Mesenchymal stem cell (in vitro differentiated cells and primary cell): ENCODE data around the gene ZBTB39.
A peak's percentile ranks its signal among the peaks of the same experiment; 100 is the strongest.

Source experiments
- DNase-seq: peaks from one replicate; pipeline ENCODE4 v3.0.0-alpha.2; 2013
- H2AFZ ChIP-seq: one replicate; pipeline ENCODE4 v1.6.1; 2013; ENCODE audit warnings: low read depth, mild to moderate bottlenecking, control low read depth, inconsistent platforms, low read length, moderate library complexity
- H2AK5ac ChIP-seq: 2 replicates; pipeline ENCODE4 v1.6.1; 2013; ENCODE audit warnings: low read length, moderate library complexity, mild to moderate bottlenecking, inconsistent platforms; ENCODE audit not compliant: severe bottlenecking
- H2BK120ac ChIP-seq: one replicate; pipeline ENCODE4 v1.6.1; 2013; ENCODE audit warnings: low read depth, mild to moderate bottlenecking, inconsistent platforms, low read length, moderate library complexity
- H2BK12ac ChIP-seq, 2 experiments: one replicate each; pipeline ENCODE4 v1.6.1; 2013; ENCODE audit warnings: inconsistent platforms in 2 of 2, low read length in 2 of 2, mild to moderate bottlenecking in 2 of 2, moderate library complexity in 2 of 2, control low read depth in 1 of 2
- H2BK15ac ChIP-seq: one replicate; pipeline ENCODE4 v1.6.1; 2013; ENCODE audit warnings: mild to moderate bottlenecking, low read depth, inconsistent platforms; ENCODE audit not compliant: poor library complexity, severe bottlenecking
- H2BK5ac ChIP-seq: 2 replicates; pipeline ENCODE4 v1.6.1; 2013; ENCODE audit warnings: low read depth, mild to moderate bottlenecking, low read length, control low read depth, inconsistent platforms; ENCODE audit not compliant: poor library complexity, severe bottlenecking
- H3K14ac ChIP-seq, 2 experiments: one replicate each; pipeline ENCODE4 v1.6.1; 2013; ENCODE audit warnings: inconsistent platforms in 2 of 2, low read length in 2 of 2, control low read depth in 1 of 2, mild to moderate bottlenecking in 1 of 2, moderate library complexity in 1 of 2
- H3K18ac ChIP-seq, 2 experiments: one replicate each; pipeline ENCODE4 v1.6.1; 2013; ENCODE audit warnings: inconsistent platforms in 2 of 2, low read length in 2 of 2, control low read depth in 1 of 2, low read depth in 1 of 2, mild to moderate bottlenecking in 1 of 2
- H3K23ac ChIP-seq, 2 experiments: one replicate each; pipeline ENCODE4 v1.6.1; 2013; ENCODE audit warnings: inconsistent platforms in 2 of 2, low read length in 2 of 2, mild to moderate bottlenecking in 2 of 2, moderate library complexity in 2 of 2, control low read depth in 1 of 2
- H3K27ac ChIP-seq: 2 replicates; pipeline ENCODE4 v1.5.1; 2013; ENCODE audit warnings: mild to moderate bottlenecking, moderate library complexity, low read length, control low read depth, inconsistent platforms; ENCODE audit not compliant: poor library complexity, severe bottlenecking
- H3K27me3 ChIP-seq, 2 experiments: 2 replicates each; pipeline versions ENCODE4 v1.6.1 to v1.7.0; 2013; ENCODE audit warnings: low read length in 2 of 2, mild to moderate bottlenecking in 2 of 2, moderate library complexity in 2 of 2, control low read depth in 1 of 2, inconsistent platforms in 1 of 2; ENCODE audit not compliant: control insufficient read depth in 1 of 2, insufficient read depth in 1 of 2
- H3K36me3 ChIP-seq, 2 experiments: 2 replicates each; pipeline versions ENCODE4 v1.6.1 to v1.7.0; 2013; ENCODE audit warnings: low read length in 2 of 2, control low read depth in 1 of 2, inconsistent platforms in 1 of 2, low read depth in 1 of 2, mild to moderate bottlenecking in 1 of 2; ENCODE audit not compliant: insufficient read depth in 2 of 2, control insufficient read depth in 1 of 2
- H3K4ac ChIP-seq, 2 experiments: one replicate each; pipeline ENCODE4 v1.6.1; 2013; ENCODE audit warnings: inconsistent platforms in 2 of 2, low read length in 2 of 2, mild to moderate bottlenecking in 2 of 2, moderate library complexity in 2 of 2, control low read depth in 1 of 2, low read depth in 1 of 2
- H3K4me1 ChIP-seq: 2 replicates; pipeline ENCODE4 v1.6.1; 2013; ENCODE audit warnings: low read depth, low read length, control low read depth; ENCODE audit not compliant: control insufficient read depth, insufficient read depth
- H3K4me2 ChIP-seq: 2 replicates; pipeline ENCODE4 v1.6.1; 2013; ENCODE audit warnings: low read length, mild to moderate bottlenecking, inconsistent platforms; ENCODE audit not compliant: poor library complexity, severe bottlenecking
- H3K4me3 ChIP-seq, 2 experiments: 2 replicates each; pipeline versions ENCODE4 v1.5.1 to v1.7.0; 2013; ENCODE audit warnings: low read length in 2 of 2, mild to moderate bottlenecking in 2 of 2, control low read depth in 1 of 2, low read depth in 1 of 2; ENCODE audit not compliant: insufficient read depth in 1 of 2
- H3K79me1 ChIP-seq: replicated peaks from 2 replicates; pipeline ENCODE4 v1.6.1; 2013; ENCODE audit warnings: mild to moderate bottlenecking, control low read depth, low read length, inconsistent platforms; ENCODE audit not compliant: poor library complexity, severe bottlenecking
- H3K9ac ChIP-seq: 2 replicates; pipeline ENCODE4 v1.7.0; 2013; ENCODE audit warnings: mild to moderate bottlenecking, low read length, moderate library complexity
- H3K9me3 ChIP-seq: 2 replicates; pipeline ENCODE4 v1.7.0; 2013; ENCODE audit warnings: mild to moderate bottlenecking, low read length; ENCODE audit not compliant: control insufficient read depth
- H4K8ac ChIP-seq: one replicate; pipeline ENCODE4 v1.6.1; 2013; ENCODE audit warnings: inconsistent platforms, mild to moderate bottlenecking, low read length, moderate library complexity
- H4K91ac ChIP-seq: one replicate; pipeline ENCODE4 v1.6.1; 2013; ENCODE audit warnings: mild to moderate bottlenecking, low read length, inconsistent platforms
- WGBS: methylation state at CpG from one replicate; pipeline ENCODE4 v1.1.7; 2013; ENCODE audit warnings: mixed read lengths; 5-methylcytosine and 5-hydroxymethylcytosine counted together

Gene ZBTB39

GRCh38 chr12:56954958-56955355 is 51.4 kb downstream of the ZBTB39 start:
- Histone ChIP-seq H2BK12ac (no peak overlapping the region), H2BK15ac (no peak overlapping the region), H3K36me3 (no peaks in the 10 kb centered on the region), H3K9ac (no peak overlapping the region), H3K79me1 (no peaks in the 10 kb centered on the region), H4K8ac (no peak overlapping the region), H3K4me1 (no peaks in the 10 kb centered on the region), H3K4me3 (no peak overlapping the region), H3K27ac (no peak overlapping the region), H2BK5ac (no peak overlapping the region), H3K27me3 (peaks cover 55 to 71% of the 10 kb centered on the region in 2 experiments), H3K4ac (no peak overlapping the region), H3K4me2 (no peak overlapping the region), H2AFZ (no peak overlapping the region), H4K91ac (no peak overlapping the region), H3K23ac (no peak overlapping the region), H3K18ac (no peak overlapping the region), H2BK120ac (no peak overlapping the region), H3K9me3 (peaks cover 13% of the 10 kb centered on the region), H2AK5ac (no peak overlapping the region), H3K14ac (no peak overlapping the region)
- no peak for DNase-seq
- 68% methylated on average over 6 of the region's 6 CpGs for WGBS

- Histone ChIP-seq H2BK12ac (no peak overlapping the region), H3K4me3 (no peak overlapping the region), H3K36me3 (no peaks in the 10 kb centered on the region), H3K27ac (no peak overlapping the region), H3K9ac (no peak overlapping the region), H4K8ac (no peak overlapping the region), H3K9me3 (peaks cover 13% of the 10 kb centered on the region), H2AFZ (no peak overlapping the region), H2BK5ac (no peak overlapping the region), H3K4me1 (no peaks in the 10 kb centered on the region), H3K18ac (peak overlapping the region in 1 of 2 experiments; percentile 1), H3K23ac (no peak overlapping the region), H3K79me1 (no peaks in the 10 kb centered on the region), H3K27me3 (peaks cover 55 to 71% of the 10 kb centered on the region in 2 experiments), H4K91ac (no peak overlapping the region), H2BK120ac (no peak overlapping the region), H3K4me2 (no peak overlapping the region), H2AK5ac (no peak overlapping the region), H2BK15ac (no peak overlapping the region), H3K4ac (no peak overlapping the region), H3K14ac (no peak overlapping the region)
- 80% methylated on average over 6 of the region's 6 CpGs for whole genome bisulfite sequencing
- no peak for DNase-seq
Measured at GRCh38 chr12:56954057-56954957, 52.0 kb downstream of the ZBTB39 start.

GRCh38 chr12:56953314-56953713 is 53.0 kb downstream of the ZBTB39 start:
- Histone ChIP-seq H3K4me2 (no peak overlapping the region), H4K8ac (no peak overlapping the region), H3K4me1 (no peaks in the 10 kb centered on the region), H3K18ac (no peak overlapping the region), H3K9me3 (peaks cover 7% of the 10 kb centered on the region), H2AFZ (no peak overlapping the region), H3K4me3 (no peak overlapping the region), H3K14ac (no peak overlapping the region), H3K27me3 (peaks cover 49 to 64% of the 10 kb centered on the region in 2 experiments), H2AK5ac (no peak overlapping the region), H2BK15ac (no peak overlapping the region), H3K23ac (no peak overlapping the region), H2BK5ac (no peak overlapping the region), H3K27ac (no peak overlapping the region), H3K36me3 (no peaks in the 10 kb centered on the region), H3K79me1 (no peaks in the 10 kb centered on the region), H2BK120ac (no peak overlapping the region), H3K9ac (no peak overlapping the region), H4K91ac (no peak overlapping the region), H2BK12ac (no peak overlapping the region), H3K4ac (no peak overlapping the region)
- 3% methylated on average over 1 of the region's 1 CpG for WGBS
- DNase-seq = no peak

GRCh38 chr12:56951582-56952339 is 54.6 kb downstream of the ZBTB39 start:
- H3K79me1 ChIP-seq = no peaks in the 10 kb centered on the region
- no peak overlapping the region for H2BK5ac ChIP-seq
- H3K9me3 ChIP-seq = no peaks in the 10 kb centered on the region
- no peak overlapping the region for H4K91ac ChIP-seq
- H3K23ac ChIP-seq = no peak overlapping the region
- no peak overlapping the region for H2BK120ac ChIP-seq
- H3K4ac ChIP-seq = no peak overlapping the region
- H2BK15ac ChIP-seq = no peak overlapping the region
- no peak overlapping the region for H3K4me2 ChIP-seq
- no peak overlapping the region for H2BK12ac ChIP-seq
- no peak overlapping the region for H3K14ac ChIP-seq
- H3K4me1 ChIP-seq = no peaks in the 10 kb centered on the region
- no peak overlapping the region for H4K8ac ChIP-seq
- H2AFZ ChIP-seq = no peak overlapping the region
- no peak overlapping the region for H3K18ac ChIP-seq
- H3K36me3 ChIP-seq = no peaks in the 10 kb centered on the region
- DNase-seq = no peak
- H3K4me3 ChIP-seq = no peak overlapping the region
- WGBS = 78% methylated on average over 10 of the region's 11 CpGs
- H3K27ac ChIP-seq = no peak overlapping the region
- no peak overlapping the region for H3K9ac ChIP-seq
- no peak overlapping the region for H2AK5ac ChIP-seq
- H3K27me3 ChIP-seq = peaks cover 34 to 49% of the 10 kb centered on the region in 2 experiments
